GM21381 (cell line): ENCODE results near the gene MAP3K7CL.
"Not testable (repeated sequence)": the region's sequence is repeated elsewhere in the genome, so short reads cannot be mapped to it uniquely, and the experiment has no call there.

Experiments
- ATAC-seq: cut with Tn5 transposase; IDR thresholded peaks from one replicate; pipeline ENCODE4 v1.9.1; 2021; ENCODE audit warnings: mild to moderate bottlenecking, moderate library complexity; ENCODE audit not compliant: unreplicated experiment

MAP3K7CL gene

DNA sequence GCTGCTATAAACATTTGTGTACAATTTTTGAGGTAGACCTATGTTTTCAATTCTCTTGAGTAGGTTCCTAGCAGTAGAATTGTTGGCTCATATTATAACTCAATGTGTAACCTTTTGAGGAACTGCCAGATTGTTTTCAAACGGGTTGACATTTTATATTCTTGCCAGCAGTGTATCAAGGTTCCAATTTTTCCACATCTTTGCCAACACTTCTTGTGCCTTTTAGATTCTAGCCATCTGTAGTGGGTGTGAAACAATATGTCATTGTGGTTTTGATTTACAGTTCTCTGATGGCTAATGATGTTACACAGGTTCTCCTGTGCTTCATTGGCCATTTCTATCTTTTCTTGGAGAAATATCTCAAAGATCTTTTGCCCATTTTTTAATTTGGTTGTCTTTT, 36.4 kb downstream of the MAP3K7CL start:
- ATAC-seq, result no peak

- ATAC-seq, result not testable (repeated sequence)
These were observed 37.0 kb downstream of the MAP3K7CL start for GRCh38 chr21:29167481-29167880.

- no peak for ATAC-seq
These were observed 38.5 kb downstream of the MAP3K7CL start for GRCh38 chr21:29168891-29169315.

- no peak for ATAC-seq
These were observed 40.5 kb downstream of the MAP3K7CL start for GRCh38 chr21:29170944-29171343.

DNA sequence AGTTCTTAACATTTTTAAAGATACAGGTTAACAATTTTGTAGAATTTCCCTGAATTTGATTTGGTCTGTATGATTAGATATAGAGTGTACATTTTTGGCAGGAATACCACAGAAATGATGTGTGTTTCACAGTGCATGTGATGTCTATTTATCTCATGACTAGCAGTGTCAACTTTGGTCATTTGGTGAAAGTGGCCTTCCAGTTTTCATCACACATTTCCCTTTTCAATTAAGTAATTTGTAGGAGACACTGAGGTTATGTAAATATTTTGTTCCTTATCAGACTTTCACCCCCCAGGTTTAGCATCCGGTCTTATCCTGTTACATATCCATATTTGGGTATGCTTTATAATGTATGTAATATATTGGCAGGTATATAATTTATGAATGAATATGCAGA, 41.8 kb downstream of the MAP3K7CL start:
- no peak for ATAC-seq

DNA sequence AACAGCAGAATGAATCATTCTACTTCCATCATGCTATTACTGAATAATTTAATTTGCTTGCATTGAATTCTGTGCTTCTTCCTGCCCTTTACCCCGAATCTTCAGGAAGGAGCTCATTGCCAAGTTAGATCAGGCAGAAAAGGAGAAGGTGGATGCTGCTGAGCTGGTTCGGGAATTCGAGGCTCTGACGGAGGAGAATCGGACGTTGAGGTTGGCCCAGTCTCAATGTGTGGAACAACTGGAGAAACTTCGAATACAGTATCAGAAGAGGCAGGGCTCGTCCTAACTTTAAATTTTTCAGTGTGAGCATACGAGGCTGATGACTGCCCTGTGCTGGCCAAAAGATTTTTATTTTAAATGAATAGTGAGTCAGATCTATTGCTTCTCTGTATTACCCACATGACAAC, 44.2 kb downstream of the MAP3K7CL start:
- ATAC-seq, result no peak

DNA sequence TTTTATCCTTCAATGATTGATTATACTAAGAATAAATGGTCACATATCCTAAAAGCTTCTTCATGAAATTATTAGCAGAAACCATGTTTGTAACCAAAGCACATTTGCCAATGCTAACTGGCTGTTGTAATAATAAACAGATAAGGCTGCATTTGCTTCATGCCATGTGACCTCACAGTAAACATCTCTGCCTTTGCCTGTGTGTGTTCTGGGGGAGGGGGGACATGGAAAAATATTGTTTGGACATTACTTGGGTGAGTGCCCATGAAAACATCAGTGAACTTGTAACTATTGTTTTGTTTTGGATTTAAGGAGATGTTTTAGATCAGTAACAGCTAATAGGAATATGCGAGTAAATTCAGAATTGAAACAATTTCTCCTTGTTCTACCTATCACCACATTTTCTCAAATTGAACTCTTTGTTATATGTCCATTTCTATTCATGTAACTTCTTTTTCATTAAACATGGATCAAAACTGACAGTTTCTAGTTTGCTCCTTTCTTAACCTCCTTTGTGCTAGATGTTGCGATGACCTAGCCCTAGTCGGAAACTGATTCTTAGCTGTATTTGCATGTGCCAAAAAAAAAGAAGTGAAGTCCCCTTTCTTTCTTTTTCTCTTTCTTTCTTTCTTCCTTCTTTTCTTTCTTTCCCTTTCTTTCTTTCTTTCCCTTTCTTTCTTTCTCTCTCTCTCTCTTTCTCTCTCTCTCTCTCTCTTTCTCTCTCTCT, 45.1 kb downstream of the MAP3K7CL start:
- no peak for ATAC-seq

DNA sequence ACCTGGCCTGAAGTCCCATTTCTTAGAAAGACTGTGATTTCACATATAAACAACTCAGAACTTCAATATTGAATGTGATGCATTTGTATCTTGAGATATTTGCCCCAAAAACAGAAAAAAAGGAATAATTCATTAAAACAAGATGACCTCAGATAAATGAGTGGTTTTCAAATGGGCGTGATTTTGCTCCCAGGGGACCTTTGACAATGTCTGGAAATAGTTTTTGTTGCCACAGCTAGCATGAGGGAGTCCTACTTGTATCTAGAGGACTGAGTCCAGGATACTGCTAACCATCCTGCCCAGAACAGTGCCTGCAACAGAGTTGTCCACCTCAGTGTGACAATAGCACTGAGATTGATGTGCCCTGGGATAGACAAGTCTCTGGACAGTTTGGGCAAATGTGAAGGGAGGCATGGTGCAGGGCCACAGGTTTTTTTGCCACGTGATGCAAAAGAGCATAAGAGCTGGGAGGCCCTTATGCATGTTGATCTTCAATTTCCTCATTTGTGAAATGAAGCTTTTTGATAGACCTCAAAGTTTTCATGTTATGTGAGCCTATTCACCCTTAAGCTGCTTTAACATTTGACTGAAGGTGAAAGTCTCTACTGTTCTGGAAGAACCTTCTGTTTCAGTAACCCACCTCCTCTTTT, 46.2 kb downstream of the MAP3K7CL start:
- no peak for ATAC-seq

GRCh38 chr21:29177800-29178199, 47.4 kb downstream of the MAP3K7CL start:
- ATAC-seq, result no peak

- no peak for ATAC-seq
These were observed 48.5 kb downstream of the MAP3K7CL start for GRCh38 chr21:29178926-29179325.

DNA sequence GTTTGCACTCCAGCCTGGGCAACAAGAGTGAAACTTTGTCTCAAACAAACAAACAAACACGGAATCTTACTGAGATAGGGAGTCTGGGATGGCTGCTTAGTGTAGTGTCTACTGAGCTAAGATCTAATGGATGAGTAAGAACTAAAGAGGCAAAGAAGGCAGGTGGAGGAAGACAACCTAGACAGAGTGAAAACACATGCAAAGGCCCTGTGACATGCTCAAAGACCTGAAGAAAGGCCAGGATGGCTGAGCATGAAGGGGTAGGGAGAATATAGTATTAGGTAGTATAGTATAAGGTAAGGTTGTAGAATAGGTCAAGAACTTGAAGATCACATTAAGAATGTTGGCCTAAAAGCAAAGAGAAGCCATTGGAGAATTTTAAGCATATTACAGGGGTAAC, 49.1 kb downstream of the MAP3K7CL start:
- ATAC-seq, result no peak

DNA sequence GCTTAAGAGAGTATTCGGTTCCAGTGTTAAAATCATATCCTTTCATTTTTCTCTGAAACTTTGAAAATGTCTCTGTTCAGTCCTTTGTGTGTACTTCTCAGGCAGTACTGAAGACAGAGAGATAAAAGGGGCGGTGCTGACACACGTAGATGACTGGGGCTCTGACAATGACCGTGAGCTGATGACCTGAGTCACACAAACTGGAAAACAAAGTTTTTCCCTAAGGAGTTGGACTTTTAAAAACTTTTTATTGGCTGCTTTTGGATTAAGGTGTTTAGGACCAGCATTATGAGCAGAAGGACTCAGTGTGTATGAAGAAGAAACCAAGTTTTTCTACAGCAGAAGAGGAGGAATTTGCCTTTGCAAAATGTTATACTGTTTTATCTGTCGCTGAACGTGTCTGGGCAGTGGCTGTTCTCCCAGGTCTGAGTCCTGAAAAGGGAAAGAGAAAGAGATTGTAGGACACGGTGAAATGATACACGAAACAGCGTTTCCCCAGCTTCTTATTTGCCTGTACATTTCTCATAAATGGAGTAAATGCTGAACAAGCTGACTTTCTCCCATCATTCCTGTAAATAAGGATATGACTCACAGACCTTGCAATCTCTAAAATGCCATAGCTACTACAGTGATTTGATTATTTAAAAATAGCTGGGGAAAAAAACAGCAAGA, 51.5 kb downstream of the MAP3K7CL start:
- ATAC-seq, result peak; percentile 49

GRCh38 chr21:29182691-29183092, 52.2 kb downstream of the MAP3K7CL start:
- ATAC-seq, result no peak

- ATAC-seq, result no peak
These were observed 53.6 kb downstream of the MAP3K7CL start for GRCh38 chr21:29184037-29184436.

- ATAC-seq, result no peak
These were observed 54.7 kb downstream of the MAP3K7CL start for GRCh38 chr21:29185172-29185571.

DNA sequence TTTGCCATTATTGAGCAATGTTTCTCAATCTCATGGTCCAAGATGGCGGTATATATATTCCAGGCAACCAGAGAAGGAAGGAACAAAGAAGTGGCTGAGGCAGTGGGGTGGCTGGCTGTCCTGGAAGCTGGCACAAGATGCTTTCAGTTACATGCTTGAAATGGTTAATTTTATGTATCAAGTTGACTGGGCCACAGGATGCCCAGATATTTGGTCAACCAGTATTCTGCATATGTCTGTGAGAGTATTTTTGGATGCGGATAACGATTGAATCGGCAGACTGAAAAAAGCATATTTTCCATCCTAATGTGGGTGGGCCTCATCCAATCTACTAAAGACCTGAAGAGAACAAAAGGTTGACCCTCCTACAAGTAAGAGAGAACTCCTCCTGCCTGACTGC, 55.2 kb downstream of the MAP3K7CL start:
- no peak for ATAC-seq

DNA sequence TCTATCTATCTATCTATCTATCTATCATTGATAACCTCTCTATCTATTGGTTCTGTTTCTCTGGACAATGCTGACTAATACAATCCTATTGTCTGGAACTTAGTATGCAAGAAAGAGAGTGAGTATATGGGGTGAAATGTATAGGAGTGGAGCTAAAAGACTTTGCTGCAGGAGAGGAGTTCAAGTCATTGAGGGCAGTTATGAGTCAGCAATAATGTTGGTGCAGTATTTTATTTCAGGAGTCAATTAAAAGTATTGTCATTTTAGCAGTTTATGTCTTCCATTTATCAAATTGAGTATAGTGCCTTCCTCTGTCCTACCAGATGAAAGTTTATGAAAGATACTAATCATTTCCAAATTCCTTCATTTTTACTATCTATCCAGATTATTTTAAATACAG, 55.8 kb downstream of the MAP3K7CL start:
- ATAC-seq, result no peak

- no peak for ATAC-seq
These were observed 57.5 kb downstream of the MAP3K7CL start for GRCh38 chr21:29187944-29188343.

DNA sequence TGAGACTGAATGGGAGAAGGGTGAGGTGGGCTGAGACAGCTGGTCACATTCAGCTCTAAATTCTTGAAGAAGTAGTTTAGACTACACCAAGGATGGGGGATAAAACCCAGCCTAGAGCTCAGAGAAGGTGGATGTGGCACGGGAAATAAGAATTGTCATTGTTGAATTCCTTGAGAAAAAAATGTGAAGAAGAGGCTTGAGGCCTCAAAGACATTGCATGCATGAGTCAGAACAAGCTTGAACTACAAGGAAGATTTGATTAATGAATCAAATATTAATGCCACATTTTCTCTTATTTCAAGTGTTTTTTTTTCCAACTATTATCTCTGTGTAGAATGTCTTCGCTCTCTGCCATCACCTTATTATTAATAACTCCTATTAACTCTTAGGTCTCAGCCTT, 58.9 kb downstream of the MAP3K7CL start:
- ATAC-seq, result no peak

GRCh38 chr21:29190923-29191331, 60.5 kb downstream of the MAP3K7CL start:
- no peak for ATAC-seq

- ATAC-seq, result no peak
These were observed 62.6 kb downstream of the MAP3K7CL start for GRCh38 chr21:29193072-29193471.

GRCh38 chr21:29193901-29194300, 63.5 kb downstream of the MAP3K7CL start:
- no peak for ATAC-seq
